A673 (cell line): ENCODE results near the gene TOR3A. TPM values are rescaled to one million over a fixed set of nuclear protein-coding genes. Genes with fewer than 3 reads are reported as not detected.
"Not testable (repeated sequence)": the region's sequence is repeated elsewhere in the genome, so short reads cannot be mapped to it uniquely, and the experiment has no call there.

ENCODE experiments used
- BruUV-seq: library from RNA; stranded (reverse); fragments of 400-500 nt; replicated peaks from 2 replicates; lab custom pipeline; 2021; lab: Mats Ljungman, UMichigan
- CTCF ChIA-PET: fragments of 300-600 bp; sonication (Branson Sonifier 250); formaldehyde crosslinking; loops from one replicate; lab custom pipeline; 2022; ENCODE audit warnings: antibody characterized with exemption; lab: Charles Lee
- POLR2A ChIA-PET: fragments of 300-600 bp; sonication (Branson Sonifier 250); formaldehyde crosslinking; loops from one replicate; lab custom pipeline; 2022; ENCODE audit warnings: antibody characterized with exemption; ENCODE audit not compliant: low non-redundant PET; lab: Charles Lee
- DNase-seq: peaks from one replicate; pipeline ENCODE4 v3.0.0-alpha.2; 2015; ENCODE audit warnings: low spot score
- H3K27ac ChIP-seq: fragments of 200-600 bp; sonication (generic); 2 replicates; pipeline ENCODE4 v1.5.1; 2016; ENCODE audit warnings: mixed run types, low read depth, mild to moderate bottlenecking, mixed read lengths, antibody characterized with exemption, low read length; ENCODE audit not compliant: poor library complexity, severe bottlenecking
- H3K27me3 ChIP-seq: fragments of 200-600 bp; sonication (generic); replicated peaks from 2 replicates; pipeline ENCODE4 v1.6.1; 2017; ENCODE audit warnings: mixed run types, low read depth, mild to moderate bottlenecking, mixed read lengths, antibody characterized with exemption, low read length; ENCODE audit not compliant: insufficient read depth, poor library complexity
- H3K36me3 ChIP-seq: fragments of 200-600 bp; sonication (generic); 2 replicates; pipeline ENCODE4 v1.6.1; 2016; ENCODE audit warnings: mixed run types, mild to moderate bottlenecking, mixed read lengths, antibody characterized with exemption, low read length; ENCODE audit not compliant: insufficient read depth, poor library complexity, severe bottlenecking
- H3K4me1 ChIP-seq: fragments of 200-600 bp; sonication (generic); 2 replicates; pipeline ENCODE4 v1.6.1; 2017; ENCODE audit warnings: mixed run types, mild to moderate bottlenecking, mixed read lengths, antibody characterized with exemption, low read length; ENCODE audit not compliant: insufficient read depth, poor library complexity, severe bottlenecking
- H3K4me3 ChIP-seq: fragments of 200-600 bp; sonication (generic); 2 replicates; pipeline ENCODE4 v1.5.1; 2016; ENCODE audit warnings: low read depth, mixed run types, mild to moderate bottlenecking, mixed read lengths, low read length; ENCODE audit not compliant: poor library complexity, severe bottlenecking
- H3K9me3 ChIP-seq: fragments of 200-600 bp; sonication (generic); 2 replicates; pipeline ENCODE4 v1.6.1; 2016; ENCODE audit warnings: mixed run types, low read depth, mild to moderate bottlenecking, mixed read lengths, antibody characterized with exemption, low read length; ENCODE audit not compliant: poor library complexity, severe bottlenecking
- CTCF ChIP-seq: fragments of 300-800, 200-600 bp; sonication (generic); conservative IDR thresholded peaks from 2 replicates; pipeline ENCODE4 v1.5.1; 2017; ENCODE audit warnings: low read depth, mild to moderate bottlenecking, antibody characterized with exemption, low read length, moderate library complexity, mixed read lengths
- EZH2 ChIP-seq: fragments of 200-600 bp; sonication (generic); IDR thresholded peaks from 2 replicates; pipeline ENCODE4 v1.6.1; 2017; ENCODE audit warnings: borderline replicate concordance, low read depth, mild to moderate bottlenecking, mixed read lengths, antibody characterized with exemption, low read length; ENCODE audit not compliant: poor library complexity, severe bottlenecking
- intact Hi-C: fragments of 100-400 bp; cut with micrococcal nuclease; formaldehyde crosslinking; loops from one replicate; pipeline ENCODE4 v1.10.0; 2022; ENCODE audit not compliant: unreplicated experiment
- total RNA-seq: library from RNA; stranded (reverse); gene quantifications from 2 replicates; pipeline ENCODE4 v1.2.3, GENCODE V29; 2021

Gene TOR3A
- total RNA-seq, 1 experiment from 2014 or later = 21.0 TPM

DNA sequence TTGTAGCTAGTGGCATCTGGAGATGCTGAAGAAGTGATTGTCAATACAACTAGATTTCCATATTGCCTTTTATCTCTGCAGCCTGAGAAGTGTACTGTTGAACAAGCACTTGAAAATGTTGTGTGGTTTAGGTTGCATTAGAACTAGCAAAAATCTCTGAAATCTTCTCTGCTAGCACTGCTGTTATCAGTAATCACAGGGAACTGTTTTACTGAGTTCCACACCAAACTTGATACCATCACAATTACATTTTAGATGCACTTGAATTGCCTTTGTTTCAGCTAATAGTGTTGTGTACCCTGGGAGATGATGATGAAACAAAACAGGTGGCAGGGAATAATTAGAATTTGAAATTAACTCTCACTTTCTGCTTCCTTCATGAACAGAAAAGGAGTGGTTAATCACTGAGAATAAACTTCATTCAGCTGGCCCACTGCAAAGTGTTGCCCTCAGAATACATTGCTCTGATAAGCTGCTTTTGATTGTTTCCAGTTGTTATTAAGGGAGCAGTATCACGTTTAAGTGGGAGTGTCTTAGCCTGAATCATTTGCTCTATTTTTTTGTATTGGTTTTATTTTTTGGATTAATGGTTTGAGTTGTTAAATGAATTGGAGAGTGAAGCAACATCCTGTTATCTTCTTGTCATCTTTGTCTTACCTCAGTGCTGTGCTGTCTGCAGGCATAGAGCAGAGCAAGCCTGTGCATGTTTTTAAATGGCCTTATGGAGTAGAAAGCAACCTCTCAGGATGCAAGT, 43.2 kb upstream of the TOR3A start:
- CTCF ChIA-PET = interaction anchor here (0.7 kb wide), 1 partner anchor 739 kb away, joined by 3 read pairs; no protein-coding TSS in a partner anchor
- peaks cover 20% of the 10 kb centered on the region for H3K4me1 ChIP-seq

DNA sequence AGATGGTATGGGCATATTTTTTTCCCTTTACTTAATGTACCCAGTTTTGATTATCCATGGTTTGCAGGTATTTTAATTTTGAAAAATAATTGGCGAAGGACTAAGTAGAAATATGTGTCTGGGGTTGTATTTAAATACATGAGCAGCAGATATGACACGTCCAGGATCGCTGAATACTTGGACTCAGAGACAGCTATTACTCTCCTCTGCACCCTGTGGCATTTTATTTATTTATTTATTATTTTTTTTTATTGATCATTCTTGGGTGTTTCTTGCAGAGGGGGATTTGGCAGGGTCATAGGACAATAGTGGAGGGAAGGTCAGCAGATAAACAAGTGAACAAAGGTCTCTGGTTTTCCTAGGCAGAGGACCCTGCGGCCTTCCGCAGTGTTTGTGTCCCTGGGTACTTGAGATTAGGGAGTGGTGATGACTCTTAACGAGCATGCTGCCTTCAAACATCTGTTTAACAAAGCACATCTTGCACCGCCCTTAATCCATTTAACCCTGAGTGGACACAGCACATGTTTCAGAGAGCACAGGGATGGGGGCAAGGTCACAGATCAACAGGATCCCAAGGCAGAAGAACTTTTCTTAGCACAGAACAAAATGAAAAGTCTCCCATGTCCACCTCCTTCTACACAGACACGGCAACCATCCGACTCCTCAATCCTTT, 42.2 kb upstream of the TOR3A start:
- H3K36me3 ChIP-seq, CTCF ChIA-PET, H3K27me3 ChIP-seq, H3K4me3 ChIP-seq, H3K27ac ChIP-seq, H3K9me3 ChIP-seq, intact Hi-C loops, BruUV-seq, DNase-seq, POLR2A ChIA-PET: not testable (repeated sequence)
- peaks cover 16% of the 10 kb centered on the region for H3K4me1 ChIP-seq

More for the DNA sequence above, 43.2 kb upstream of the TOR3A start:
- Histone ChIP-seq H3K36me3 (no peaks in the 10 kb centered on the region), H3K27me3 (no peaks in the 10 kb centered on the region), H3K4me3 (no peak overlapping the region), H3K27ac (no peak overlapping the region), H3K9me3 (no peaks in the 10 kb centered on the region)
- POLR2A ChIA-PET = interaction anchor here (0.6 to 0.7 kb wide), 2 partner anchors 10 to 162 kb away, joined by 3 to 8 read pairs; no protein-coding TSS in a partner anchor
- no peak for DNase-seq
- intact Hi-C loops = no loop called here
- TF ChIP-seq EZH2 = no peak
- no peak for TF ChIP-seq CTCF
- no TSS peak for BruUV-seq

DNA sequence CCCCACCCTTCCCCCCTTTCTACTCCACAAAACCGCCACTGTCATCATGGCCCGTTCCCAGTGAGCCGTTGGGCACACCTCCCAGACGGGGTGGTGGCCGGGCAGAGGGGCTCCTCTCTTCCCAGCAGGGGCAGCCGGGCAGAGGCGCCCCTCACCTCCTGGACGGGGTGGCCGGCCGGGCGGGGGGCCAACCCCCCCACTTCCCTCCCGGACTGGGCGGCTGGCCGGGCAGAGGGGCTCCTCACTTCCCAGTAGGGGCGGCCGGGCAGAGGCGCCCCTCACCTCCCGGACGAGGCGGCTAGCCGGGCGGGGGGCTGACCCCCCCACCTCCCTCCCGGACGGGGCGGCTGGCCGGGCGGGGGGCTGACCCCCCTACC, 41.7 kb upstream of the TOR3A start:
- H3K9me3 ChIP-seq, POLR2A ChIA-PET, BruUV-seq, H3K27me3 ChIP-seq, H3K27ac ChIP-seq, H3K36me3 ChIP-seq, DNase-seq, CTCF ChIA-PET, intact Hi-C loops, H3K4me3 ChIP-seq: not testable (repeated sequence)
- H3K4me1 ChIP-seq = peaks cover 13% of the 10 kb centered on the region

GRCh38 chr1:179042087-179042486, 39.8 kb upstream of the TOR3A start:
- Histone ChIP-seq H3K4me1 (peaks cover 13% of the 10 kb centered on the region), H3K27me3 (no peaks in the 10 kb centered on the region), H3K36me3 (no peaks in the 10 kb centered on the region), H3K4me3 (no peak overlapping the region), H3K9me3 (no peaks in the 10 kb centered on the region), H3K27ac (no peak overlapping the region)
- intact Hi-C loops = no loop called here
- DNase-seq = no peak
- ChIA-PET POLR2A (no interaction called here), CTCF (no interaction called here)
- TF ChIP-seq CTCF = no peak
- no TSS peak for BruUV-seq
